LoVo (cell line): ENCODE data around the gene DBT.
"Not testable (repeated sequence)": the region's sequence is repeated elsewhere in the genome, so short reads cannot be mapped to it uniquely, and the experiment has no call there.

Experiments
- DNase-seq: peaks from one replicate; pipeline ENCODE4 v3.0.0-alpha.2; 2016; ENCODE audit warnings: low spot score

Gene DBT

GRCh38 chr1:100250807-100251206 is 1.2 kb upstream of the DBT start:
- no peak for DNase-seq

DNA sequence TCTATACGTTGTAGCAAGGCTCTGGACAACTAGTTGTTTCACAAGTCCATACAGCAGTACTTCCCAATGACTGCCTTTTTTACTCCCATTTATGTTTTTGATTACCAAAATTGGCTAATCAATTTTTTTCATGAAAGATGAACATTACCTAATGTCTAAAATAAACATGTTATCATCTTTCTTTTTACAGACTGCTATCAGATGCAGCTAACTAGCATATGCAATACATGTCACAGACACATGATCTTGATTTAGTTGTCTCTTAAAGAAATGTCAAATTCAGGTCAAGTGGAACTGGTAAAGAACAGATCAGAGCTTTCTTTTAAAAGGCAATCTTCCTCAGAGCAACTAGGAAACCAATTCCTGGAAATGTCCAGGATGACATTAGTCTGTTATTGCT is 630 bp upstream of the DBT start:
- no peak for DNase-seq

DNA sequence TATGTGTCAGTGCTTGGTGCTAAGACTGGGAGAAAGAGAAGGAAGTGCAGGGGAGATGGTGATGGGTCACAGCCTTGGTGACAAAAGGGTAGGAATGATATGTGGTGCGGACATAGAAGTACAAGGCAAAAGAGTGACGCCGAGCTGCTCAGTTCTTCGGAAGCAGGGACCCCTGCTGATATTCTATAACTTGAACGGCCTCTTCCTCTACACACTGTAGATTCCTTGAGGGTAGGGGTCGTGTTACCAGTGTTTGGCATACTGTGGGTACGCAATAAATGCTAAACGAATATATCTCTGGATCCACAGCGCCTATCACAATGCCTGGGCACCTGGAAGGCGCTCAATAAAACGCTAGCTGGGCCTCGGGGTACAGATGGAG is 488 bp downstream of the DBT start:
- no peak for DNase-seq

- DNase-seq, result no peak
Observed at GRCh38 chr1:100246738-100247137, 2.9 kb downstream of the DBT start.

DNA sequence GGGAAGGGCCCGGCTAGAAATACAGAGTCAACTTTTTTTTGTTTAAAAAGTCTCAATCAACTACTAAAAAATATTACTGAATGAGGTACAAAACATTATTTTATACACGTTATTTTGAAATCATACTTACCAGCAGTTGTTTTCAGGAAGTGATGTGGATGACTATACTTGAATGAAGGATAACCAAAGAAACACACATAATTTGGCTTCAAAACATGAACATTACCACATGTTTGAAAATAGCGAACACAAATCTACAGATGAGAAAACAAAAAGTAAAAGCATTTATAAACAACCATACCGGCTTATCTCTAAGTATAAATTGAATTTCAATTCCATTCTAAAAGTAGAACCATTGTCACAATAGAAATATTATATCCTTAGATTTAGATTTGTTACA is 9.0 kb downstream of the DBT start:
- no peak for DNase-seq

- DNase-seq, result no peak
Observed at GRCh38 chr1:100239961-100240360, 9.7 kb downstream of the DBT start.

GRCh38 chr1:100237091-100237490 is 12.5 kb downstream of the DBT start:
- no peak for DNase-seq

- no peak for DNase-seq
Observed at GRCh38 chr1:100234432-100234831, 15.2 kb downstream of the DBT start.

DNA sequence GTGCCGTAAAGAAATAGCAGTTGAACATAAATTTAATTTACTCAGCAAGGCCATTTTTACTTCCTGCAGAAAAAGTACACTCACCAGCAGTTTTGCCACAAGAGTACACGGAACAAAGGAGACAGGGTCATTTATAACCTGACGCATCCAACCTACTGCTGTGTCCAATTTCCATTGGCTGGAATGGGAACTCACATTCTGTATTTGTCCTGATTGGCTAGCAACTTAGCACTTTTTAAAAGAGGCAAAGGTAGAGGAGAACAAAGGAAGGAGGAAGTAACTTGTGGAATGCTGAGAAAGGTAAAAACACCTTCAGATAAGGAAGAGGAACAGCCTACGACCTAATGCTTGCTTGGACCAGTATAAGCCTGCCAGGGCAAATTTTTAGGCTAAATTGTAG is 16.1 kb downstream of the DBT start:
- not testable (repeated sequence) for DNase-seq

DNA sequence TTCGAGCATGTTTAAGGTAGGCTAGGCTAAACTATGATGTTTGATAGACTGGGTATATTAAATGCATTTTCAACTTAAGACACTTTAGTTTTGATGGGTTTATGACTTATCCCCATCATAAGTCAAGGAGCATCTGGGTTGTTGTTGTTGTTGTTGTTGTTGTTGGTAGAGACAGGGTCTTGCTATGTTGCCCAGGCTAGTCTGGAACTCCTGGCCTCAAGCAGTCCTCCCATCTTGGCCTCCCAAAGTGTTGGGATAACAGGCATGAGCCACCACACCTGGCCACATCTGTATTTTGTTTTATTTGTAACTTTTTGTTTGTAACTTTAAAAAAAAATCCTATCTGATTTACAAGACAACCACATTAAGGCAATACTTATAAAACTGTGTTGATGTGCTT is 17.5 kb downstream of the DBT start:
- DNase-seq, result no peak

- DNase-seq, result no peak
Observed at GRCh38 chr1:100231721-100232120, 17.9 kb downstream of the DBT start.

- DNase-seq, result no peak
Observed at GRCh38 chr1:100230765-100231164, 18.9 kb downstream of the DBT start.

DNA sequence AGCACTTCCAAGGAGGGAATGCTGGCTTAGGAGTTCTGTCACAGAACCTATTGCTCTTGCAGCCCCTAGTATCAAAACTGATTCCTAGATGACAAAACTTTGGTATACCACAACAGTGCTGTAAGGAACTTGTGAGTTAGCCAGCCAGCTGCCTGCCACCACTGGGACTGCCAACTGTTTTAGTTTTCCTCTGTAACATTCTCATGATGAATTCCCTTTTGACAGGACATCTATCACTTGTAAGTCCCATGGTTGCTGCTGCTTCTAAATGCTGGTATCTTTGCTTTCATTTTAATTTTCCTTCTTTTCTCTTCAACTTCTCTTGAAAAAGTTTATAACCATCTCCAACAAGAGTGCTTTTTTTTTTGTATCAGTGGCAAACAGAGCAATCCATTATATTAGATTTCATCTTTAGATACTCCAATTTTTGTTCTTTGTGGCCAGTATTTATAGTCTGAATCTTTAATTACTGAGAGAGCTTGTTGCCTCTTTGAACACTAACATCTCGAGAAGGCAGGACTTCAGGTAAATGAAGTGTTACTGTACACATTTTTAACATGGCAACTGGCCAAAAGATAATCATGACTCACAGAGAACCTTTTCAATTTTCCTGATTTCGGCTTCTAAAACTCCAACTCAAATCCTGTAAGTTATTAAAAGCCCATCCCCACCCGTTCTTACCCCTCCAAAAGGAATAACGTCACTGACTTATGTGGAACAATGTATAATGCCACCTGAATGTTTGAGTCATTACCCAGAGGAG is 19.8 kb downstream of the DBT start:
- DNase-seq, result no peak

- no peak for DNase-seq
Observed at GRCh38 chr1:100222428-100222827, 27.2 kb downstream of the DBT start.

- no peak for DNase-seq
Observed at GRCh38 chr1:100219883-100220282, 29.8 kb downstream of the DBT start.

DNA sequence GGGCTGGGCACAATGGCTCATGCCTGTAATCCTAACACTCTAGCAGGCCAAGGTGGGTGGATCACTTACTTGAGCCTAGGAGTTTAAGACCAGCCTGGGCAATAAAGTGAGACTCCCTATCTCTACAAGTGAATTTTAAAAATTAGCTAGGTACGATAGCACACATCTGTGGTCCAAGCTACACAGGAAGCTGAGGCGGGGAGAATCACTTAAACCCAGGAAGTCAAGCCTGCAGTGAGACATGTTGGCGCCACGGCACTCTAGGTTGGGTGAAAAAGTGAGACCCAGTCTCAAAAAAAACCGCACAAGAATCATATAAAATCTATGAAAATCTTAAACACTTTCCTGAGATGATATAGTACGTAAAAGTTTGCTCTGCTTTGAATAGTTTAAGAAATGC is 30.2 kb downstream of the DBT start:
- DNase-seq, result no peak

- no peak for DNase-seq
Observed at GRCh38 chr1:100217834-100218233, 31.8 kb downstream of the DBT start.

DNA sequence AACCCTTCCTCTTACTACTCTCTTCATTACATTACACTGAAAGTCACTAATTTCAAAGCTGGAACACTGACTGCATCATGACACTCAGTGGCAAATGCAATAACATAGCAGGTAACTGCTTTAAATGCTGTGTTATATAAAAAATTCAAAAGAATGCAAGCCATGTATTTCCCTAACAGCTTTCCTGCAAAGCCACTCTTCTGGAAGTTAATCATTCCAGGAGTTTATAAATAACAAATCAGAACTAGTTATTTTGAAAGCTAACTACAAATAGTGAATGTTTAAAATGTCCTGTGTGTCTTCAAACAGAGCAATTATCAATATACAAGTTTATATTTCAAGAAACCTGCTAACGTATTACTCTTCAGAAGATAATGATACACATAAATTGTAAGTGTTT is 34.5 kb downstream of the DBT start:
- no peak for DNase-seq

- no peak for DNase-seq
Observed at GRCh38 chr1:100213141-100213540, 36.5 kb downstream of the DBT start.

DNA sequence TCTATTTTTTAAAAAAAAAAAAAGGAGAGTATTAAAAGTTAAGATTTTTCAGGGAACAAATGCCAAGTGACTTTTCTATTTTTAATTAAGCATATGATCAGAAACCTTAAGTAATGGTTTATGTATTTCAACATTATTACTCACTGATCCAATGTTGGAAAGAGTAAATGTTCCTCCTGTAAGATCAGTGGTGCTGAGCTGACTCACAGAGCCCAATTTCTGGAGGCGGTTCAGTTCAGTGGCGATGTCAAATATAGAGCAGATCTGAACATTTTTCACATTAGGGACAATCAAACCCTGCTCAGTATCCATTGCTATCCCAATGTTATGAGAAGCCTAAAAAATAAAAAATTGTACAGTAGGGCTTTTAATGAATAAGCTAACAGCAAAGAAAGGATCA is 43.3 kb downstream of the DBT start:
- no peak for DNase-seq

GRCh38 chr1:100205593-100205992 is 44.0 kb downstream of the DBT start:
- not testable (repeated sequence) for DNase-seq

- DNase-seq, result not testable (repeated sequence)
Observed at GRCh38 chr1:100205103-100205502, 44.5 kb downstream of the DBT start.

- not testable (repeated sequence) for DNase-seq
Observed at GRCh38 chr1:100202703-100203102, 46.9 kb downstream of the DBT start.

DNA sequence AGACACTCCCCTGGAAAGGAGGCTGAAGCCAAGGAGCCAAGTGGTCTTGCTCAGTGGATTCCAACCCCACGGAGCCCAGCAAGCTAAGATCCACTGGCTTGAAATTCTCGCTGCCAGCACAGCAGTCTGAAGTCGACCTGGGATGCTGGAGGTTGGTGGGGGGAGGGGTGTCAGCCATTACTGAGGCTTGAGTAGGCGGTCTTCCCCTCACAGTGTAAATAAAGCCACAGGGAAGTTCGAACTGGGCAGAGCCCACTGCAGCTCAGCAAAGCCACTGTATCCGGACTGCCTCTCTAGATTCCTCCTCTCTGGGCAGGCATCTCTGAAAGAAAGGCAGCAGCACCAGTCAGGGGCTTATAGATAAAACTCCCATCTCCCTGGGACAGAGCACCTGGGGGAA is 49.6 kb downstream of the DBT start:
- not testable (repeated sequence) for DNase-seq
